ENCODE results near the gene KCTD19. TPM values are rescaled to one million over a fixed set of nuclear protein-coding genes. Genes with fewer than 3 reads are reported as not detected.

The KCTD19 gene
- total and polyA plus RNA-seq, 2 donors (not counting 1 experiment from before 2014, with no cell fraction given) = 0.52 TPM; not detected in 1

Other genes with a start within 250 kb of the KCTD19 start
- gene PHAF1, start 216.8 kb downstream of the KCTD19 start, total RNA-seq = 20.7 and 23.0 TPM in 2 replicates
- gene PHAF1, start 216.8 kb downstream of the KCTD19 start, polyA plus RNA-seq = 18.5 and 18.8 TPM in 2 replicates
- 1.2 and 1.6 TPM in 2 replicates for gene B3GNT9, start 175.7 kb downstream of the KCTD19 start, total RNA-seq
- gene B3GNT9, start 175.7 kb downstream of the KCTD19 start, polyA plus RNA-seq = 2.4 and 2.5 TPM in 2 replicates
- gene TRADD, start 166.8 kb downstream of the KCTD19 start, total RNA-seq = 51.9 and 52.4 TPM in 2 replicates
- 66.9 and 73.5 TPM in 2 replicates for gene TRADD, start 166.8 kb downstream of the KCTD19 start, polyA plus RNA-seq
- gene FBXL8, start 166.8 kb downstream of the KCTD19 start, total RNA-seq = 5.1 and 5.8 TPM in 2 replicates
- 16.1 and 20.5 TPM in 2 replicates for gene FBXL8, start 166.8 kb downstream of the KCTD19 start, polyA plus RNA-seq
- gene HSF4, start 162.0 kb downstream of the KCTD19 start, total RNA-seq = 7.4 and 11.9 TPM in 2 replicates
- 12.2 and 29.3 TPM in 2 replicates for gene HSF4, start 162.0 kb downstream of the KCTD19 start, polyA plus RNA-seq
- gene NOL3, start 156.2 kb downstream of the KCTD19 start, total RNA-seq = 0.66 and 0.96 TPM in 2 replicates
- 0.60 and 2.3 TPM in 2 replicates for gene NOL3, start 156.2 kb downstream of the KCTD19 start, polyA plus RNA-seq
- gene MATCAP1, start 142.8 kb downstream of the KCTD19 start, total RNA-seq = 6.2 and 12.4 TPM in 2 replicates
- gene MATCAP1, start 142.8 kb downstream of the KCTD19 start, polyA plus RNA-seq = 8.9 and 9.1 TPM in 2 replicates
- not detected in 2 replicates for gene EXOC3L1, start 136.6 kb downstream of the KCTD19 start, total RNA-seq
- not detected in 2 replicates for gene EXOC3L1, start 136.6 kb downstream of the KCTD19 start, polyA plus RNA-seq
- 104 and 106 TPM in 2 replicates for gene E2F4, start 134.6 kb downstream of the KCTD19 start, total RNA-seq
- gene E2F4, start 134.6 kb downstream of the KCTD19 start, polyA plus RNA-seq = 188 and 195 TPM in 2 replicates
- 8.3 and 9.6 TPM in 2 replicates for gene ELMO3, start 127.6 kb downstream of the KCTD19 start, total RNA-seq
- 7.9 and 9.1 TPM in 2 replicates for gene ELMO3, start 127.6 kb downstream of the KCTD19 start, polyA plus RNA-seq
- gene TMEM208, start 99.6 kb downstream of the KCTD19 start, total RNA-seq = 36.3 and 40.4 TPM in 2 replicates
- gene TMEM208, start 99.6 kb downstream of the KCTD19 start, polyA plus RNA-seq = 31.5 and 36.1 TPM in 2 replicates
- 46.9 and 47.3 TPM in 2 replicates for gene FHOD1, start 79.3 kb downstream of the KCTD19 start, total RNA-seq
- gene FHOD1, start 79.3 kb downstream of the KCTD19 start, polyA plus RNA-seq = 44.1 and 46.3 TPM in 2 replicates
- gene SLC9A5, start 77.8 kb downstream of the KCTD19 start, total RNA-seq = 1.7 and 2.4 TPM in 2 replicates
- 1.1 and 1.7 TPM in 2 replicates for gene SLC9A5, start 77.8 kb downstream of the KCTD19 start, polyA plus RNA-seq
- gene PLEKHG4, start 47.2 kb downstream of the KCTD19 start, total RNA-seq = 6.0 and 6.7 TPM in 2 replicates
- 4.6 and 7.1 TPM in 2 replicates for gene PLEKHG4, start 47.2 kb downstream of the KCTD19 start, polyA plus RNA-seq
- gene LRRC36, start 74 bp upstream of the KCTD19 start, total RNA-seq = not detected in 2 replicates
- 0.98 and 1.5 TPM in 2 replicates for gene LRRC36, start 74 bp upstream of the KCTD19 start, polyA plus RNA-seq
- gene TPPP3, start 66.8 kb upstream of the KCTD19 start, total RNA-seq = not detected in 2 replicates
- 0.29 and 0.31 TPM in 2 replicates for gene TPPP3, start 66.8 kb upstream of the KCTD19 start, polyA plus RNA-seq
- gene ZDHHC1, start 89.7 kb upstream of the KCTD19 start, total RNA-seq = 2.4 and 2.8 TPM in 2 replicates
- gene ZDHHC1, start 89.7 kb upstream of the KCTD19 start, polyA plus RNA-seq = 0.58 and 0.71 TPM in 2 replicates
- gene HSD11B2, start 104.4 kb upstream of the KCTD19 start, total RNA-seq = not detected in 2 replicates
- gene HSD11B2, start 104.4 kb upstream of the KCTD19 start, polyA plus RNA-seq = 0.06 and 0.09 TPM in 2 replicates
- 59.7 and 62.1 TPM in 2 replicates for gene ATP6V0D1, start 154.4 kb upstream of the KCTD19 start, total RNA-seq
- gene ATP6V0D1, start 154.4 kb upstream of the KCTD19 start, polyA plus RNA-seq = 56.3 and 91.0 TPM in 2 replicates
- gene AGRP, start 156.8 kb upstream of the KCTD19 start, total RNA-seq = not detected in 2 replicates
- not detected in 2 replicates for gene AGRP, start 156.8 kb upstream of the KCTD19 start, polyA plus RNA-seq
- 363 and 382 TPM in 2 replicates for gene RIPOR1, start 202.1 kb upstream of the KCTD19 start, total RNA-seq
- gene RIPOR1, start 202.1 kb upstream of the KCTD19 start, polyA plus RNA-seq = 124 and 177 TPM in 2 replicates
- gene CTCF, start 235.8 kb upstream of the KCTD19 start, total RNA-seq = 78.4 and 80.6 TPM in 2 replicates
- 42.7 and 55.2 TPM in 2 replicates for gene CTCF, start 235.8 kb upstream of the KCTD19 start, polyA plus RNA-seq

Measured in B cell (primary cell).